Stimulated activated CD8-positive, alpha-beta memory T cell treated with anti-CD3 and anti-CD28 coated beads, Interleukin-4, amount 100 ng/mL, for 1 hour (primary cell): Measurements from ENCODE around the gene FIG4.
"Not testable (repeated sequence)": the region's sequence is repeated elsewhere in the genome, so short reads cannot be mapped to it uniquely, and the experiment has no call there.

Source experiments
- DNase-seq, 2 donors: peaks; one replicate each; pipeline ENCODE4 v3.0.0-alpha.2; 2020; ENCODE audit warnings: low read depth in 2 of 2, low spot score in 1 of 2

FIG4 gene

DNA sequence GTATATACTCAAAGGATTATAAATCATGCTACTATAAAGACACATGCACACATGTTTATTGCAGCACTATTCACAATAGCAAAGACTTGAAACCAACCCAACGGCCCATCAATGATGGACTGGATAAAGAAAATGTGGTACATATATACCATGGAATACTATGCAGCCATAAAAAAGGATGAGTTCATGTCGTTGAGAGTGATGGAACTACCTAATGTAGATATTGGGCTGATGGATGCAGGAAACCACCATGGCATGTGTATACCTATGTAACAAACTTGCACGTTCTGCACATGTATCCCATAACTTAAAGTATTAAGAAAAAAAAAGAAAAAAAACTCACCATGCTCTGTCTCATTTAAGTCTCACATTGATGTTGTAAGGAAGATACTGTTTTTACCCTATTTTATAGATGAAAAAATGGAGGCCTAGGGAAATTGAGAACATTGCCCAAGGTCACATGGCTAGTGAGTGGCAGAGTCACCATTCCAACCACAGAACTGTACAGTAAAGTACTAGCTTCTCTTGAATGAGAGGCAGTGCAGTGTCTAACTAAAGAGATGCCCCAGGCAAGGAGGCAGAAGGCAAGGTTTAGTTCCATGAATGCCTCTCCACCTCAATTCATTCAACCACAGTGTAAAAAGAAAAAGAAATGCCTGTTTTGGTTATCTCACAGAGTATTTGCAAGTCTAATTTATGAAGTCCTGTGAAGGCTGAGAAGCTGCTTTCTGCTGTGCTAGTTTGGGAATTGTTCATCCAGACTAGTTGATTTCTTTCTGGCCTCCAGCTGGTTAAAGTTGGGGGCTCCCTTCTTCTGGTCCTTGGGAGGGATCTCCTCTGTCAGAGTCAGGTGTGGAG, 68.2 kb downstream of the FIG4 start:
- no peak for DNase-seq

DNA sequence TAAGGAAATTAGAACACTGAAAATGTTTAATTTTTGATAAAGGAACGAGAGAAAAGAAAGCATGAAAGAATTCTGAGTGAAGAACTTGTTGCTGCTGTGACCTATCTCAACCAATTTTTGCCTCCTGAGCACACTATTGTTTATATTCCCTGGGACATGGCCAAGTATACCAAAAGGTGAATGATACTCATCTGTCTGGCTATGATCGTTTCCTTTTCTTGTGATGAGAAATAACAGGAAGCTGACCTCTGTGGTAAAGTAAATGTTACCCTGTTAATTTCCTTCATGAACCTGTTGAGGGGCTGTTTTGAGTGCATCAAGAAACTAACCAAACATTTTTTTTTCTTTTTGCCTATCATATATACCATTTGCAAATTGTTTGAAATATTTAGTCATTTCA, 69.1 kb downstream of the FIG4 start:
- no peak for DNase-seq

DNA sequence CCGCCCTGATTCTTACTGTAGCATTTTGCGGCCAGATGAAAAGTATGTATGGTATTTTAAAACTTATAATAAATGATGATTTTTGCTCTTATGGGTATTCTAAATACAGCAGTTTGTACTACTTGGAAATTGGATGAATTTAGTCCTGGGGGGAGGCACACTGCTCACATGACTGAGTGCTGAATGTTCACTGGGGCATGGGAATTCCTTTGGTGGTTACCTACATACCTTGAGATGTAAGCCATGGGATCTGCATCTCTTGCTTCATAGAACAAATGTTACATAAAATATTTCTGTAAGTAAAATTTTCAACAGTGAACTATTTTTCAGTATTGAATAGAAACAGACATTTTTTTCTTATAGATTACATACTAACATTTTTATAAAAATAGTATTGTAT, 71.1 kb downstream of the FIG4 start:
- no peak for DNase-seq

DNA sequence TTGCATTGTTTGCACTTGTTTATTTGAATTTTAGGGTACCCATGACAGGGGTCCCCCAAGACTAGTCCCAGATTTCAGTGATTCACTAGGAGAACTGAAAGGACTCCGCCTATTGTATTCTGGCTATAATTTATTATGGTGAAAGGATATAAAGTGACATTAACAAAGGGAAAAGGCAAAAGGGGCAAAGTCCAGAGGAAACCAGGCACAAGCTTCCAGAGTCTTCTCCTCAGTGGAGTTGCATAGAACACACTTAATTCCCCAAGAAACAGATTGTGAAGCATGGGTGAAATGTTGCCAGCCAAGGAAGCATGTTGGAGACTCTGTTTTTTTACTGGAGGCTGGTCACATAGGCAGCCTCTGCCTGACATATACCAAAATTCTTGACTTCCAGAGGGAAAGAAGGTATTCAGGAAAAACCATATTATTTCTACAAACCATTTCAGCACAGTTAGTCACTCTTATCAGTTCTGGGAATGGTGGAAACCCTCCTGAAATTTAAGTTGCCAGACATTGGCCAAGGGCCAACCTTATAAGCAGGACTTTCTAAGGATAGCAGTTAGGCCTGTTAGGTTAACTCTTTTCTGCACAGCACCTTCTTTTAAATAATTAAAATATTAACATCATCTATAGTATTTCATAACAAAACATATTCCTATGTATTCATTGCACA, 71.8 kb downstream of the FIG4 start:
- no peak for DNase-seq

DNA sequence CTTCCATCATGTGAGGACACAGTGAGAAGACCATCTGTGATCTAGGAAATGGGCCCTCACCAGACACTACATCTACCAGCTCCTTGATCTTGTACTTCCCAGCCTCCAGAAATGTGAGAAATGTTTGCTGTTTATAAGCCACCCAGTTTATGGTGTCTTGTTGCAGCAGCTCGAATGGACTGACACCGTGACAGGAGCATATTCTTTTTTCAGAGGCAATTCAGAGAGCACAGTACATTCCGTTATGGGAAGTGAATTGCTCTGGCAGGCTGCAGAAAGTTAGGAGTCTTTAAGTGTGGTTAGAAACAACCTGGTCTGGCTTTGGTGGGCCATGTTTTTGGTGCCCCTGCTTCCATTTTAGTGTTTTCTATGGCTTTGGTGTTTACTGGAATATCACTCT, 75.1 kb downstream of the FIG4 start:
- no peak for DNase-seq

DNA sequence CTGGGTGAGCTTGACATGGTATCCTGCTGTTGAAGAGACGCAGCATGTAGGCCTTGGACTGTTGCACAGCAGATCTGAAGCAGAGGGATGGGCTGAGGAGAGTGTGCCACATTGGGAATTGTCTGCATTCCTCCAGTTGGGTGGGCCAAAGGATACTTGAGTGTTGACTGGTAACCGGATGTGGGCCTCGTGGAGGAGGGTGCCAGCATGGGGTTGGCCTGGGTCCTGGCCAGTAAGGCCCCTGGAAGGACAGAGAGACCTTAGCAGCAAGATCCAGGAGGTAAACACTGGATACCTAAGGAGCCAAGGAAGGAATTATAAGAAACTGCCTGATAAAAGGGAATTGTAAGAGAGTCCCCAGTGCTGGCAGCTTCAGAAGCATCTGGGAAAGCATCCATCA, 76.9 kb downstream of the FIG4 start:
- no peak for DNase-seq

DNA sequence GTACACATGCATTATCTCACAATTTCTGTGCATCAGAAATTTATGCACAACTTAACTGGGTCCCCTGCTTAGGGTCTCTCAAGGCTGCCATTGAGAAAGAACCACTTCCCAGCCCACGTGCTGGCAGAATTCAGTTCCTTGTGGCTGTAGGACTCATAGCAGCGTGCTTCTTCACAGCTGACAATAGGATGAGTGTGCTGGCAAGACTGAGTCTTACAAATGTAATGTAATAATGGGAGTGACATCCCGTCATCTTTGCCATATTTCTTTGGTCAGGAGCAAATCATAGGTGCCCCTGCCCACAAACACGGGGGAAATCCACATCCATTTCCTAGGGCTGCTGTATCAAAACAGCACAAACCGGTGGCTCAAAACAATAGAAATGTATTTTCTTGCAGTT, 77.4 kb downstream of the FIG4 start:
- DNase-seq, result no peak

DNA sequence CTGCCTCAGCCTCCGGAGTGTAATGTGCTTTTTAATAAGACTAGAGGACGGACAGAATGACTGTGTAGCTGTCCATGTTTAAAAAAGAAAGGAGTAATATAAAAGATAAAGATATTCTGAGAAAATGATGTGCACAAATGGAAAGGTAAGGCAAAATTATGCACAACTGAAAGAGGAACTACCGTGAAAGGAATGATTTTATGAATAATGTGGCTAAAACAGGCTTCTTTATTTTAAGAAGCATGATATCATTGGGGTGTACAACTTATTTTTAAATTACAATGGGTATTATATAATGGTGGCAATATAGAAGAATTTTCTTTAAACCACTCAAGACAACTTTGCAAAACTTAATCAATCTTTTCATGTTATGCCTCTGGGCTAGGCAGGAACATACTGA, 78.1 kb downstream of the FIG4 start:
- no peak for DNase-seq

GRCh38 chr6:109770047-109770446, 79.0 kb downstream of the FIG4 start:
- DNase-seq, result no peak

GRCh38 chr6:109770779-109771178, 79.7 kb downstream of the FIG4 start:
- DNase-seq, result no peak

- DNase-seq, result not testable (repeated sequence)
These were observed 81.1 kb downstream of the FIG4 start for GRCh38 chr6:109771939-109772755.

GRCh38 chr6:109772883-109773431, 81.9 kb downstream of the FIG4 start:
- no peak for DNase-seq

- no peak for DNase-seq
These were observed 89.9 kb downstream of the FIG4 start for GRCh38 chr6:109781001-109781400.

DNA sequence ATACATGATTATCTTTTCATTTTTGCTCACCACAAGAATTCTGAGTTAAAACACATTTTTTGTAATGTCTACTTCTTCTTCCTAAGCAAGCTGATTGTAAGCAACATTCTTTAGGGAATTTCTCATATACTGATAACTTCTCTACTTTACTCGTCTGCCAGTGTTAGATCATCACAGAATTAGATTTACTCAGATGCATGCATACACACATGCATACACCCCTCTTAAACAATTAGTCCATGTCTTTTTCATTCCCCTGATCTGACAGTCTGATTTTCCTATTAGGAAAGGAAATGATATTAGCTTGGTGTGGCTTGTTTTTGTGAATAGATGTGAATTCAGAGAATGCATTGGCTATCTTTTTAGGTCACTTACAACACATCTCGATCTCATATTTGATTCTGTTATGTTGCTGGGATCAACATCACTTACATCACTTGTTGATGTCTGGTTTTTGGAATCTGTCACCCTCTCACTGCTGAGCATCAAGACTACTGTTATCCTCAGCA, 91.4 kb downstream of the FIG4 start:
- no peak for DNase-seq

- DNase-seq, result no peak
These were observed 92.3 kb downstream of the FIG4 start for GRCh38 chr6:109783250-109783986.

GRCh38 chr6:109787312-109787711, 96.2 kb downstream of the FIG4 start:
- no peak for DNase-seq

DNA sequence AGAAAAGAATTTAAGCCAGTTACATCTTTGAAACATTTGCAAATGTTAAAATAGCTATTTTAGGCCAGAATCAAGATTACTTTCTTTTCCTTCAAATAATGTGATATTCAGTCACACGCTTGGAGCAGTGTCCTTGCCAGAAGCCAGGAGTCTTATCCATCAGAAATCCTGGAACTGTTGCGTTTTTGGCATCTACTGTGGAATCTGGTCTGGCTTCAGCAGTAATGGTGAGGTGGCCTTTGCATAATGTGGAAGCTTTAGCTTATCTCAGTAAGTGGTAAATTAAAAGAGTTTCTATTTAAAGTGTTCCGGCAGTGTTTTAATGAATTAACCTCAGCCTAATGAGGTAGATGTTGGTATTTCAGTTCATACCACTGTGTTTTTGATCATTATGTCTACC, 97.6 kb downstream of the FIG4 start:
- DNase-seq, result no peak

DNA sequence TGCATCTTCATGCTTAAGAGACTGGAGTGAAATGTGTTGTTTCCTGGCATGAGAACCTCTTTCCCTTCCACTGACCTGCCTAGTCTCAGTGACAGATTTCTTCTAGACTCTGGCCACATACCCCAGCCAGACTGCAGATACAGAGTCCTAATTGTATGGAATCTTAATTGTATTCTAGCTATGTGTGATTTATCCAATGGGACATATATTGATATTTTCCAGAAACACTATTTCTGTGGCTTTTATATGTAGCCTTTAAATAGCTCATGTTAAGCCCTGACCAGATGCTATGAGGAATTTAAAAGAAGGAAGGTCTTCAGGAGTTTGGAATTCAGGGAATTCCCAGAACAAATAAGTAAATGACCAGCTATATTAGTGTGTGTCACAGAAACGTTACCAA, 99.0 kb downstream of the FIG4 start:
- no peak for DNase-seq

DNA sequence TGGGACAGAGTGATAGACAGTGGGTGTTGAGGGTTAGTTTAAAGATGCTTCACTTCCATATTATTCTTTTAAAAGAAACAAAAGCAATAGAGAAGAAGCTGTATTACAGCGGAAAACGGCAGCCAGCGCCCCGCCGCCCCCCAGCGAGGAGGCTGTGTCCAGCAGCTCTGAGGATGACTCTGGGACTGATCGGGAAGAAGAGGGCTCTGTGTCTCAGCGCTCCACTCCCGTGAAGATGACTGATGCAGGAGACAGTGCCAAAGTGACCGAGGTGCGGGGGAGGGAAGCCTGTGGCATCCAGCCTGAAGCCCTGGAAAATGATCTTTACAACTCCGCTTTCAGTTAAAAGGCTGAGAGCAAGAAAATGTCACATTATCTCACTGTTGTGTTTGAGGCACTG, 100.2 kb downstream of the FIG4 start:
- DNase-seq, result no peak

- DNase-seq, result no peak
These were observed 101.9 kb downstream of the FIG4 start for GRCh38 chr6:109793021-109793420.

- DNase-seq, result no peak
These were observed 102.7 kb downstream of the FIG4 start for GRCh38 chr6:109793792-109794191.
